Stimulated activated CD8-positive, alpha-beta memory T cell treated with anti-CD3 and anti-CD28 coated beads, Interleukin-15, amount 100 ng/mL, for 1 hour (primary cell): ENCODE measurements around the gene LGALS8.
"Not testable (repeated sequence)": the region's sequence is repeated elsewhere in the genome, so short reads cannot be mapped to it uniquely, and the experiment has no call there.

Experiments
- DNase-seq: peaks from one replicate; pipeline ENCODE4 v3.0.0-alpha.2; 2020; ENCODE audit warnings: low read depth

LGALS8 gene

GRCh38 chr1:236540813-236541465 lies 17.2 kb downstream of the LGALS8 start:
- no peak for DNase-seq

GRCh38 chr1:236541710-236542109 lies 17.9 kb downstream of the LGALS8 start:
- no peak for DNase-seq

- DNase-seq: no peak
Measured at GRCh38 chr1:236543065-236543669, 19.4 kb downstream of the LGALS8 start.

- DNase-seq: no peak
Measured at GRCh38 chr1:236545621-236546169, 21.9 kb downstream of the LGALS8 start.

- DNase-seq: no peak
Measured at GRCh38 chr1:236548452-236548851, 24.7 kb downstream of the LGALS8 start.

- no peak for DNase-seq
Measured at GRCh38 chr1:236550961-236551851, 27.4 kb downstream of the LGALS8 start.

- DNase-seq: no peak
Measured at GRCh38 chr1:236552096-236552495, 28.3 kb downstream of the LGALS8 start.

GRCh38 chr1:236552901-236553300 lies 29.1 kb downstream of the LGALS8 start:
- no peak for DNase-seq

GRCh38 chr1:236553370-236553769 lies 29.6 kb downstream of the LGALS8 start:
- DNase-seq: no peak

- DNase-seq: no peak
Measured at GRCh38 chr1:236556606-236557005, 32.8 kb downstream of the LGALS8 start.

GRCh38 chr1:236558081-236558480 lies 34.3 kb downstream of the LGALS8 start:
- DNase-seq: no peak

GRCh38 chr1:236558846-236559245 lies 35.1 kb downstream of the LGALS8 start:
- DNase-seq: no peak

- no peak for DNase-seq
Measured at GRCh38 chr1:236560213-236560771, 36.5 kb downstream of the LGALS8 start.

- no peak for DNase-seq
Measured at GRCh38 chr1:236561976-236562375, 38.2 kb downstream of the LGALS8 start.

GRCh38 chr1:236565530-236565929 lies 41.7 kb downstream of the LGALS8 start:
- DNase-seq: no peak

GRCh38 chr1:236568285-236568894 lies 44.6 kb downstream of the LGALS8 start:
- no peak for DNase-seq

GRCh38 chr1:236575523-236575922 lies 51.7 kb downstream of the LGALS8 start:
- DNase-seq: no peak

GRCh38 chr1:236576004-236576403 lies 52.2 kb downstream of the LGALS8 start:
- DNase-seq: no peak

- not testable (repeated sequence) for DNase-seq
Measured at GRCh38 chr1:236577041-236577440, 53.3 kb downstream of the LGALS8 start.

GRCh38 chr1:236578661-236579060 lies 54.9 kb downstream of the LGALS8 start:
- DNase-seq: no peak

GRCh38 chr1:236580404-236580803 lies 56.6 kb downstream of the LGALS8 start:
- DNase-seq: not testable (repeated sequence)

GRCh38 chr1:236581528-236581927 lies 57.7 kb downstream of the LGALS8 start:
- DNase-seq: no peak
